ENCODE results near the gene SLC25A39. TPM values are rescaled to one million over a fixed set of nuclear protein-coding genes. Genes with fewer than 3 reads are reported as not detected.

SLC25A39 gene
- total and polyA plus RNA-seq, 9 of the 15 experiments (the other 6 are each of a cell fraction or from before 2014, with no cell fraction given), result 4.8 to 267 (median 140) TPM

GRCh38 chr17:44344939-44345453 lies 20.4 kb upstream of the SLC25A39 start, which contains the start of gene GRN (continued):
- TF ChIP-seq E4F1 (CRISPR knock-in tag; IDR thresholded peaks at IDR 0.05; ENCODE audit: borderline replicate concordance) (no peak), NCOA2 (IDR thresholded peaks at IDR 0.05; ENCODE audit: partially characterized antibody in 2 of 2) (no peak), CTCFL (IDR thresholded peaks at IDR 0.05; ENCODE audit: borderline replicate concordance, insufficient read depth, low read depth, low read length, poor library complexity, severe bottlenecking) (no peak), THAP7 (CRISPR knock-in tag; IDR thresholded peaks at IDR 0.05) (no peak), POLR2A (conservative IDR thresholded peaks at IDR 0.05) (peak; percentile 78), RBM39 (optimal IDR thresholded peaks at IDR 0.05; ENCODE audit: low read depth, low read length) (no peak), SP2 (IDR thresholded peaks at IDR 0.05; ENCODE audit: extremely low read depth, low read depth, low read length, poor library complexity, severe bottlenecking) (peak; percentile 62), CHAMP1 (IDR thresholded peaks at IDR 0.05) (no peak), TAF9B (IDR thresholded peaks at IDR 0.05; ENCODE audit: partially characterized antibody) (no peak), JUNB (CRISPR knock-in tag; conservative IDR thresholded peaks at IDR 0.05) (no peak), ZNF764 (CRISPR knock-in tag; IDR thresholded peaks at IDR 0.05; ENCODE audit: low read depth) (no peak), ETS1 (conservative IDR thresholded peaks at IDR 0.05; ENCODE audit: control insufficient read depth, low read depth, low read length) (peak; percentile 72; the same call in 1 of the 2 replicates), SREBF2 (CRISPR knock-in tag; IDR thresholded peaks at IDR 0.05) (no peak), ZEB2 (IDR thresholded peaks at IDR 0.05) (peak; percentile 35; the same call in 1 of the 2 replicates), HEY1 (CRISPR knock-in tag; IDR thresholded peaks at IDR 0.05; ENCODE audit: borderline replicate concordance) (no peak), CREB5 (CRISPR knock-in tag; IDR thresholded peaks at IDR 0.05) (no peak), HSF4 (CRISPR knock-in tag; IDR thresholded peaks at IDR 0.05; ENCODE audit: borderline replicate concordance) (no peak), TAF15 (IDR thresholded peaks at IDR 0.05; ENCODE audit: low read depth, low read length) (no peak)
